CD4-positive, alpha-beta T cell treated with Interleukin-6 for 4 hours (primary cell): ENCODE results near the gene UBE2QL1.

Experiments used
- DNase-seq: peaks from one replicate; pipeline ENCODE4 v3.0.0-alpha.2; 2020; ENCODE audit warnings: mixed read lengths

The UBE2QL1 gene

DNA sequence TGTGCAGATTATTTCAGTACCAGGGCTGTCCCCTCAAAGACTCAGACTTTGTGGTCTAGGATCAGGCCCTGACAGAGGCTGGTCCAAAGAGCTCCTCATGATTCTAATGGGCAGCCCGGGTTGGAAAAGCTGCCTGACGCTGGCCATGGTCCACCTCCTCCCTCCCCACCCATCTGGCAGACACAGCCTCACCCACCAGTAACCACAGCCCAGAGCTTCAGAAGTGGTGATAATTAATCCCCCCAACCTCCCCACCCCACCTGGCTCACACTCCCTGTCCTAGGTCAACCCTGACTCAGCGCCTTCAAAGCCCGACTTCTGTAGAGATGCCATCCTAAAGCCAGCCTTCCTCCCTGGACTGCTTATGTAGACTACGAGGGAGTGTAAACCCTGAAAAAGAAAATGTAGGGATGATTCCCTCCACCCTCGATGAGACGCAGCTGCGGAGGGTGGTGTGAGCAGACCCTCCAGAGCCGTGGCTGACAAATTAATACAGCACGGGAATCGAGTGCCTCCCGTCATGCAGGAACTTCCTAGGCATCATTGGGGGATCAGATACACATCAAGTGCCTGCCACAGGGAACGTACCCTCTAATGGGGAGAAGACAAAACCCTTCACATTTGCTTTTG is 7.0 kb downstream of the UBE2QL1 start:
- DNase-seq = no peak

DNA sequence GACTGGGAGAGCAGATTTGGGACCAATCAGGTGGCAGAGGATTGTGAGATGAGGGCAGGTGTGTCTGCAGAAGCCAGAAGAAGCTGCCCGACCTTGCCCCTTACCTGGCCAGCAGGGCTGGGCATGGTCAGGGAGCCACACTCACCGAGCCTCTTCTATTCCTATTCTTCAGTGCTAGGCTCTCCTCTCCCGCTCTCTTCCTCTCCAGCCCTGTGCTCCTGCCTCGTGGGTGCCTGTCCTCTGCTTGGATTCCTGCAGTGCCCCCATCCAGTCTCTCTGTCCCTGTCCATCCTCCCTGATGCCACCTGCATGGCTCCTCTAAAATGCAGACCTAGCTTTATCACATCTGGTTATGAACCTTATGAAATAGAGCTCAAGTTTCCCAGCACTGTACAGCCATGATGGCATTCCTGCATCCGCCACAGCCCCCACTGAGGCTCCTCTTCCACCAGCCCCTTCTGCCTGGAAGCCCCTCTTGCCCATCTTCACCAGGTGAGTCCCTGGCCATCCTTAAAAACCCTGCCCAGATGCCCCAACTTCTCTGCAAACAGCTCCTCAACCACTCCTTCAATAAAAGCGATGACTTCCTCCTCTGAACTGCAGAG is 8.2 kb downstream of the UBE2QL1 start:
- DNase-seq = no peak

DNA sequence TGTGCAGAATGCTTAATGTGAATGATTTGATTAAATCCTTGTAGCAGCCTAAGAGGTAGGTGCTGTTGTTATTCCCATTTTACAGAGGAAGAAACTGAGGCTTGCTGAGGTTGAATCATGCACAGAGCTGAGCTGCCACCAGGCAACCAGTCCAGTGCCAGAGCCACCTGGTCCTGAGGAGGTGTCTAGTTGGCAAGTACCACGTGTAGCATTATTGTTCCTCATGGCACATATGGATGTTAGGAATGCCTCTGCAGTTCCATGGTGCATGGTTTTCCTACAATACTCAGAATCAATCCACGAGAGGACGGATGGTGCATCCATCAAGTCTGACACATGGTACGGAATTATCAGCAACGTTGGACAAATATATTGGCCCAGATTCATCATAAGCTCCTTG is 8.9 kb downstream of the UBE2QL1 start:
- no peak for DNase-seq

DNA sequence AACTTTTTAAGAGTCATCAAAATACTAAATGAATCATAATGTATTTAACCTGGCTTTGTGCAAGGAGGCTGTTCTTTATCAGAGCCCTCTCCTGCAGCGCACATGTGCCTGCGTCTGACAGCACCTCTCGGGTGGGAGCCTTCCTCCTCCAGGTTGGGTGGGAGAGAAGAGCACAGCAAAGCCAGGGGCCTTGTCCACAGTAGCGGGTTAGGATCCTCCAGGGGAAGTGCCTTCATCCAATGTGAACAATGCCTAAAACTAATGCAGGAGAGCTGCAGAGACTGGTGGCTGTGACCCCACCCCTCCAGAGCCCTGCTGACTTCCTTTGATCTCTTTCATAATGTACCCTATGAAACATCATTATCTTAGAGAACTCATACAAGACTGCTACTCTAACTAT is 10.2 kb downstream of the UBE2QL1 start:
- DNase-seq = no peak

DNA sequence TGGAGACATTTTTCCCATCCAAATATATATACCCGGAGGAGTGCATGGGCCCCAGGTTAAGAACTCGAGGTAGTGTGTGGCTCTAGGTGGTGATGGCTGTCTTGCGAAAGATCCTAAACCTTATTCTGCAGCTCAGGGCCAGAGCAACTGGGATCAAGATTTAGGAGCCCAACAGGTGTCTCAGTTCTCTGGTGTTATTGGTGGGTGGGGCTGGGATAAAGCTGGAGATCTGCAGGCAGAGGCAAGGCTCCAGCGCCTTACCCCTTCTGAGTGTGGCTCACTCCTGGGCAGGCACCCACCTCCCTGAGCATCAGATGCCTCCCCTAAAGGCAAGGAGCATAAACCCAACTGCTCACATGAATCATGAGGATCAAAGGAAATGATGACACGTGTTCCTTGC is 11.2 kb downstream of the UBE2QL1 start:
- no peak for DNase-seq

DNA sequence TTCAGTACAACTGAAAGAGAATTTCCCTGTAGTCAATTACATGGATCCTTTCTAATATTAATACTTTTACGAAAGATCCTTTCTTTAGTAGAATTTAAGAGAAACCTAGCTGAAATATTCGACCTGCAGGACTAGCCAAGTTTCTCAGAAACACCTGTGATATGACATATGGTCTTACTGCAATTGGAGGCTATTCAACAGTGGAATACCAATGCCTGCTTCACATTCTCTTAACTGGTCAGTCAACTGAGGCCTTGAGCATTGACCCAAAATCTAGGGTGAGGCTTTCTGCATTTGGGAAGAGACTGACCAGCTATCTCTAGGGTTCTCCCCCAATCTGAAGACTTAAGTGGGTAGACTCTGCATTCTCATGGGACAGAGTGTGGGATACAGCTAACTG is 12.3 kb downstream of the UBE2QL1 start:
- no peak for DNase-seq

DNA sequence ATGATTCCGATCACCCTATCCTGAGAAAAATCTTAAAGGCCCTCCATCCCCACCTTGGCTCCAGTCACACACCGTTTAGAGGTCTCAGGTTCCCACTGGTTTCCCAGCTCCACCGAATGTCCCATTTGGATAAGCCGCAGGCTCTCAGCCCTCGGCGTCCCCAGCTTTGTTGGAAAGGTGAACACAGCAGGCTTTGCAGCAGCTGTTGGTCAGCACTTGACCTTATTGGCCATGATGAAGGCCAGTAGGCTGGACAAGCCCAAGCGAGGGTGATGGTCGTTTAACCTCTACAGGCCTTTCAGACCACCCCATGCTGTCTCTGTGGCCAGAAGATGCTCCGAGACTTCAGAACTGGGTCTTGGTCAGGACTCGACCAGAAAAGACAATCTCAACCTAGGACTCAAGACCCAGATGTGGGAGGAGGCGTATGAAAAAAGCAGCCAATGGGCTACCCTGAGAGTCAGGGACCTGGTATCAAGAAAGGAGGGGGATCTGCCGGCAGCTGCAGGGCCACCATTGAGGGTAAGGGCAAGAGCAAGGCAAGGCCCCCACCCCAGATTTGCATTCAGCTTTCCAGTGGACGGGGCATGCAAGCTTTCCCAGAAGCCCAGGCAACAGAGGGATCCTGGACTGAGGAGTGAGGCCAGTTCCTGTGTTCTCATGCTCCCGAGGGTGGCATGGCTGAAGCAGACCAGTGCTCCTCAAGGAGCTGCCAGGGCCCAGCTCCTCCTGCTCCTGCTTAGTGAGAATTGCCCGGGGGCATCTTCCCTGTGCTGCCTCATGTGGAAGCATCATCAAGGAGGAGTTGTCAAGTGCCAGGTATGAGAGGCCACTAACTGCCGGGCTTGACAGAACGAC is 13.4 kb downstream of the UBE2QL1 start:
- DNase-seq = no peak

DNA sequence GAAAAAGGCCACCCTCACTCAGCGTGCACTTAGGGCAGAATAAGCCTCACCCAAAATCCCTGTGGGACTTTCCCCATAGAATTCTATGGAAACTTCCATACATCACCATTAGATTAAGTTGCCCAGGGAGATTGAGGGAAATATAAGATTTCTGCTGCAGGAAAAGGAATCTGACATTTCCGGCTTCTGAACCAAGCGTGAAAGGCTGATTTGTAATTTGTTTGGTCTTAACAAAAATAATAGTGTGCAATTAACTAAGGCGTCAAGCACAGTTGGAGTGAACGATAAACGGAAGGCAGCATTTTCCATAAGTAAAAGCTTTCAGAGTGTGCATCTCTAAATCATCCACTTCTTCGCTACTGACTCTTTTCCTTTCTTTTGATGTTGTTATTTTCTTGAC is 14.0 kb downstream of the UBE2QL1 start:
- DNase-seq = no peak

DNA sequence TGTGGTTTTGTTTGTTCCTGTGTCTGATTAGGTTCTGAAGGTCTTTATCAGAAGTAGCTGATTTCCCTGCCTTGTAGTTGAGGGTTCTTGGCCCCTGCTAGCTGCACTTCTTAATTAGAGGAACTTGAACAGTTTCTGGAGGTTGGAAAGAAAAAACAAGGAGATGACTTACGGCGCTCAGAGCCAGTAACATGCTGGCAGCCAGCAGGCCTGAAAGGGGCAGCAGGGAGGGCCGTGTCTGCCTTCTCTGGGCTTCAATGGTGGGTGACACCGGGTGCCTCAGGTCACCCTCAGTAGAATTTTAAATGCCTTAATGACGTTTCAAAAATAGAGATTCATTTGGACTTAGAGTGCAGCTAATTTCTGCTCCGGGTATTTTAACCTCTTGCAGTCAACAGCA is 15.8 kb downstream of the UBE2QL1 start:
- DNase-seq = no peak

DNA sequence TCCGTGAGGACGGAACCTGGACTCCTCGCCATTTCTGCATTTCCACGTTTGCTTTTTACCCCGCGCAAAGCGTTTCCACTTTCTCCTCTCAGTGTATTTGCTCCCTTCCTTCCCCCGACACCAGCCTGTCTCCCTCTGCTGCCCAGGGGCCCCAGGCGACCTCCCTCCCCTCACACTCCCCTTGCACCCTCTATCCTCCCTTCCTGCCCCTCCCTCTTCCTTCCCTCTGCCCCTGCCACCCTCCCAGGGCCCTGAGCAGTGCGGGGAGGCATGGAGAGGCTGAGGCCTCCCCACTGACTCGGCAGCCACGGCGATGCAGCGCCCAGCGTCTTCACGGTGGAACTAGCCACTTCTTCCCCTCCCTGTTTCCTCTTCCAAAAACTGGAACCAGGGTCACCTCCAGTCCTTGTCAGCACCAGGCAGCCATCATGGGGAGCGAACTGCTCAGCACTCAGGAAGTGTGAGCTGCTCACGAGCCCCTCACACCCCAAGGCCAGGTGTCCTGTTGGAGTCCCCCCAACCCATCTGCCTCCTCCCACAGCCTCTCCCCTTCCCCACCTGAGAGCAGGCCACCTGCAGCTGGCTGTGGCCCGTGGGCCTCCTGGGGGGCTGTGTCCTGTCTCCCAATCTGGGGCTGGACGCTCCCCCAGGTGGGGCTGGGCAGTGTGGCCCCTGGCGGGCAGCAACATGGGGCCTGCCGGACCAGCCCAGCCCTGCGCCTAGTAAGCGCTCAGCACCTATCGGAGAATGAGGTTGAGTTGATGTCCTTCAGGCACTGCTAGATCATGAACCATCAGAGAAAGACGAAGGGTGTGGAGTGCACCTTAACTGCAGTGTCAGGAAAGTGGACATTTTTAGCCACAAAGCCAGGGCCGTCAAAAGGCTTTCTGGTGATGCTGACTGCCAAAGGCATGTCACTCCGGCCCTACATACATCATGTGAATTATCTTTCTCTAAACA is 17.5 kb downstream of the UBE2QL1 start:
- DNase-seq = no peak

DNA sequence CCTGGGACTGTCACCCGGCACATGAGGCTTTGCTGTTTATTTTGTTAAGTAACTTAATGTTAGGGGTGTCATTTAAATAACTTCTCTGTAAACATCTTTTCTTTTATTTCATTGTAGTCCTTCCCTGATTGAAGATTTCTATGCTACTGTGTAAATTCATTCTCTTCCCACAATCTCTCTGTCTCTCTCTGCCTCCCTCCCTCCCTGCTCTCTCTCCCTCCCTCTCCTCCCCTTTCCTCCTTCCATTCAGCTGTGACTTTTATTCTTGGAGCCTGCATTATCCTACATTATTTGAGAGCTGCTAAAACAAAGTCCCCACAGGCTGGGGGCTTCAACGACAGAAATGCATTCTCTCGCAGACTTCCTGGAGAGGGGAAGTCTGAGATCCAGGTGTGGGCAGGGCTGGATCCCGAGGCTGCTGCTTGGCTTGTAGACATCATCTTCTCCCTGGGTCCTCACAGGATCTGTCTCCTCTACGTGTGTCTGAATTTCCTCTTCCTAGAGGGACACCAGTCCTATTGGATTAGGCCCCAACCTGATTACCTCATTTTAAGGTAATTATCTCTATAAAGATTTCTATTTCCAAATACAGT is 18.4 kb downstream of the UBE2QL1 start:
- no peak for DNase-seq

DNA sequence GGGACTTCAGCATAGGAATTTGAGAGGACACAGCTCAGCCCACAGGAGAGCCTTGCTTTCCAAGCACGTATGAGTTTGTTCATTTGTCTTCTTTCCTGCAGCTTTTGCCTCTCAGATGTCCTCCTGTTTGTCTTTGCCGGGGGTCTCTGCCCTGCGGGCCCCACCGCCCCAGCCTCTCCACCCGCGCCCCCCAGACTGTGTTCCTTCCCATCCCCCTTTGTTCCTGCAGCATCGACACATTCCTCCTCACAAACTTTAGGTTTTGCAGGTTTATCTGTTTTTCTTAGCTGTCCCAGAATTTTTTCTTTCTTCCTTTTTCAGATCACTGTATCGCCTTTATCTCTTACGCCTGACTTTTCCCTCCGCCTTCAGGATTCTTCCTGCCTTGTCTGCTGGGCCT is 18.9 kb downstream of the UBE2QL1 start:
- DNase-seq = no peak

DNA sequence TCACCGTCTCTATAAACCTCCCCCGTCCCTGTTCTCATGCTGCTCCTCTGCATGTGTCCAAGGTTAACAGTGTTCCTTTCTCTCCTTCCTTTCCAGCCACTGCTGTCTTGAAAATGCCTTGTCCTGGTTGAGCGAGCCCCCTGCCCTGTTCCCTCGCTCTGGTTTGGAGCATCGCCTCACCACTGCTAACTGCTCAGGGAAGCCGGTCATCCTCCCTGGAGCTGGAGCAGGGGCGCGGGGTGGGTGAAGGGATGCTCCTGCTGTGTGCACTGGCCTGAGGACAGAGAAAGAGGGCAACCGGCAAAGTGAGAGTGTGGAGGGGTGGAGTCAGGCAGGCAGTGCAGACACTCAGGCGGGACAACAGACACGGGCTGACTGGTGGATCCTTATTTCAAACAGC is 19.4 kb downstream of the UBE2QL1 start:
- no peak for DNase-seq

DNA sequence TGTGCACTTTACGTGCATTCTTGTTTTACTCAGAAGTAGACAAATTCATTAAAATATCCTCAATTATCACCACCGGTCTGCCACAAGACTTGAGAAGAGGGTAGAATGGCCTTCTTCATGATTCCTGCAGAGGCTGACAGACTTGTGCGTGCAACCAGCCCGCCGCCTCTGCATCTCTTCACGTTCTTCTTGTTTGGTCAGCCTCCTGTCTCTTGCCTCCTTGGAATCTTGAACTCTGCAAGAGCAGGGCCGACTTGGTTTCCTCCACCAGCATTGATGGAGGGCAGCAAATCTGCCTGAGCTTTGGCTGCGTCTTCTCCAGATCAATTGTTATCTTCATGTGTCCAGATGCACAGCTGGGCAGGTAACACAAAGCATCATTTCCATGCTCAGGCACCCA is 20.2 kb downstream of the UBE2QL1 start:
- DNase-seq = no peak

DNA sequence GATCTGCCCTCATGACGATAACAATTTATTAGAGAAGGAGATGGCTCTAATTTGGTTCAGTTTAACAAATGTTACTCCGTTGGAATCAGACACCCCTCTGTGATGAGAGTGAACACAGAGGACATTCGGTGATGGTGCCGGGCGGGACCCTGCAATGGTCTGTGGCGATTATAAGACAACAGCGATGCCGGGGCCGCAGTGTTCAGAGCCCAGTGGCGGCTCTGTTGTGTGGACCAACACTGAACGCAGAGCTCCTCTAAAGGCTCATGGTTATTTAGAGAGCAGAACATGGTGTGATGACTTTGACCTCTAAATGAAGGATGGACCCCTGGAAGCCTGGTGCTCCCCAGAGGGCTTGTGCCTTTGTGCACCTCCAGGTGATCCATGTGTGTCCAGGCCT is 21.2 kb downstream of the UBE2QL1 start:
- DNase-seq = no peak

DNA sequence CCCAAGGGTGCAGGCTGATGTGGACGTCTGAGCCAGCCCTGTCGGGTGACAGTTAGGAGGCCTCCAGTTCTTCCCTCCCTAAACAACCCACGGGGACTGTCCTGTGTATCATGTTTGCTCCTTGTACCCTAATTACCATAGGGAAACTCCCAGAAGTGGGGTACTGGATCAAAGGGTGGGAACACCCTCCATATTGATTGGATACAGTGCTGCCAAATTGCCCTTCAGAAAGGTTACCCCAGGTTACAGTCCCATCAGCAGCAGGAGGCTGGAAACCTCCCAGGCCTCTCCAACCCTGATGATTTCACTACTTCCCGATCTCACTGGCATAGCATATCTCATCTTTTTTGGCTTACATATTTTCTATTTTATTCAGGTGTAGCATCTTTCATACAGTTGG is 22.0 kb downstream of the UBE2QL1 start:
- DNase-seq = no peak

DNA sequence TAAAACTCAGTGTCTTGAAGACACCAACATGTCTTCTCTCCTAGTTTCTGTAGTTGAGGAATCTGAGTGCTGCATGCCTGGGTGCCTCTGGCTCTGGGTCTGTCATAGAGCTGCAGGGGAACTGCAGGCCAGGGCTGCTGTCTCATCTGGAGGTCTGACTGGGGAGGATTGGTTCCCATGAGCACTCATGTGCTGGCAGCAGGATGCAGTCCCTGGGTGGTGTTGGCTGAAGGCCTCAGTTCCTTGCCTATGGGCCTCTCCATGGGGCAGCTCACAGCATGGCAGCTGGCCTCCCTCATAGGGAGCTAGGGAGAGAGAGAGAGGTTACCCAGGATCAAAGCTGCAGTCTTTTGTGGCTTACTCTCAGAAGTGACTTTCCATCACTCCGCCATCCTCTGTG is 22.6 kb downstream of the UBE2QL1 start:
- no peak for DNase-seq

DNA sequence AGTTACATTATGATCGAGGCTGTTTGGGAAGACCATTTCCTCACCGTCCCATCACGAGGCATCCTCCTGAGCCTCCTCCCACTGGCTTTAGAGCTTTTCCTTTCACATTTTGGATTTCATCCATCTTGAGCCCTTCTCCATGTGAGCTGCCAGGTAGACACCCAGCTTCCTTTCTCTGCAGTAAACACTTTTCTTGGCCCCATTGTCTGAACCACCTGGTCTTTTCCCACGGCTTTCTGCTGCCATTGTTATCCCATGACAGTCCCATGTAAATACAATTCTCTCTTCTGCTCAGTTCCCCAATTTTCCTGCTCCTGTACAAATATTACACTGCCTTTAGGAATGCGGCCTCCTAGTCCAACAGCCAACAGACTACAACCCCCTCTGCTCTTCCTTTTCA is 24.1 kb downstream of the UBE2QL1 start:
- DNase-seq = no peak

DNA sequence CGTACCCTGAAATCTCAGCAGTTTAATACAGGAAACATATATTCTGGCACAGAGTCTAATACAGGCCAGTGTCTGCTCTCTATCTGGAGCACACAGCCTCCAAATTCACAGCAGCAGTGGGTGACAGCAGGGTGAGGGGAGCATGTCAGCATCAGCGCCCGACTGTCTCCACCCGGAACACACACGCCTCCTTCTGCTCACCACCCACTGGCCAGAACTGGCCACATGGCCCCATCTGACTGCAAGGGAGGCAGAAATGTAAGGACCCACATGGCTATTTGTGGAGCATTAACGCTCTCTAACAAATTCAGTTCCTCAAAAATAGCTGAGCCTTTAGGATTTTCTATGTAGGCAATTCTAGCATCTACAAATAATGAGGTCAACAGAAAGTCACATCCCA is 24.6 kb downstream of the UBE2QL1 start:
- DNase-seq = no peak

DNA sequence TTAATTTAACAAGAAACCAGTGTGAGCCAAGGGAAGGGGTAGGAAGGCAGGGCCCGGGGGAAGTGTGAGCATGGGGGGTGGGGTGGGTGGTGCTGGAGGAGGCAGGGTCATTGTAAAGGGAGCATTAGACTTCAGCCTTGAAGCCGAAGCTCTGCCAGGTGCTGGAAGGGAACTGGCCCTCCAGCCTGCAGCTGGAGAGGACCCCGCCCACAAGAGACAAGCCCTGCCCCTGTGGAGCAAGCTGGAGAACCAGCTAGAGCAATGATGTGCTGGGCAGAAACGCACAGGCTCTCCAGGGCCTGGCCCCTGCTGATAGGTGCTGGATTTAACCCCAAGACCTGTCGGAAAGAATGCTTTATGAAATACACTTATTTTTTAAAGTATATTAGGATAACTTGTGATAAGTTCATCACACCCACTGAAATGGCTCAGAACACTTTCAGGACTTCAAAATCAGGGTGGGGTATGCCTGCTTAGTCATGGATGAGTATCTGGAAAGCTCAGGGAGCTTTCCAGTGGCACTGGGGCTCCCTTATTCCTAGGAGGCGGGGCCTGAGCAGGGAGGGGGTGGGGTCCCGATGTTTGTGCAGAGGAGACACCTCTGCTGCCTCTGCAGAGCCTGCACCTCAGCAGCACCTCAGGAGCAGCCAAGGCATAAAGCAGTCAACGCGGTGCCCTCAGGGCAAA is 27.1 kb downstream of the UBE2QL1 start:
- no peak for DNase-seq

DNA sequence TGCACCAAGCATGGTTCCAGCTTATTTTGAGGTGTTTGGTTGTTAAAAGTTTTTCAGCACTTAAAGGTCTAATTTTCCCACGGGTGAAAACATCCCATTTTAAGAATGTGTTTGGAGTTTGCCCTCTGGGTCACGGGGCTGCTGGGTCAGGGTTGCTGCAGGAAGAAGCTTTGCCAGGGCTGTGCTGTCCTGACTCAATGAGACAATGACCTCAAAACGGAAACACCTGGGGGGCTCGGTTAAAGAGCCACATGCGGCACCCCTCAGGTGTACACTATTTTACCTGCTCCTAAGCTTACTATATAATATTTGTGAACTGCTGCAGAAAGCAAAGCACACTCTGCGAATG is 27.6 kb downstream of the UBE2QL1 start:
- DNase-seq = no peak

DNA sequence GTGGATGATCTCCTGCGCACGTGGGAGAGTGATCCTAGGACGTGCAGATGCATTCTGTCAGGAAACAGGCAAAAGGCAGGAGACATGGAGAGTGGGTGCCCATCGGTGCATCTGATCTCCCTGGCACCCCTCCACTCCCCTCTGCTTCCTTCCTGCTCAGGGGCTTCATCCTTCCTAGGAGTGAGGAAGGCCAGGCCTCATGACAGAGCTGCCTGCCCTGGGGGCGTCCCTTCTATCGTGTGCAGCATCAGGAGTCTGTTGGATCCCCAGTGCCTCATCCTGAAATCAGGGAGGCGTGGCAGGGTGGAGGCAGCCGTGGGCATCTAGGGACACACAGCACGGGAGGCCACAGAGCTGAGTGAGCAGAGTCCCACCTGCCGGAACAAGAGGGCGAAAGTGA is 30.1 kb downstream of the UBE2QL1 start:
- DNase-seq = no peak
